ENCODE measurements around the gene DPEP2NB.
A peak's percentile ranks its signal among the peaks of the same experiment; 100 is the strongest.
"Not testable (repeated sequence)": the region's sequence is repeated elsewhere in the genome, so short reads cannot be mapped to it uniquely, and the experiment has no call there.

DPEP2NB gene, protein sequence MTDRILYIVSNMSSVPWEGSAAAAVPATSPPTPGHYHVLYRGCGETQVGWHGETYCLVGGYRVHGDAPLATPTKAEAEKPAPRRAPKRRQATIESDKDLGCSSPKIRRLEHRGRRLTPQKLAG

DNA sequence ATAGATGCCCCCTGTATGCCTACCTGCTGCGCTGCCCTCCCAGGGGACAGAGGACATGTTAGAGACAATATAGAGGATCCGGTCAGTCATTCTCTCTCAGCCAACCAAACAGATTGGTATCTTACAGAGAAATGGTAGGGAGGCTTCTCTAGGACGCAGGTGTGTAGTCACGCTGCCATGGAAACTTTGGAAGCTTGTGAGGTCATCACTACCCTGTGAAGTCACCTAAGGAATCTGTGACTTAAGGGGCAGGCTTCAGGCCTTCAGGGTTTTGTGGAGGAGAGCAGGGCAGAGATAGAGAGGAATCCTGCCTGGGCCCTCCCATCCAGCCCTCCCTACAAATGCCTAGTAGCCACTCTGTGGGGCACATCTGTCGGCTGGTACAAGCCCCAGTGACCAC is at the start of gene DPEP2NB:
DPEP2NB (minus strand) TSS at position 231 of the 400 bp plus-strand sequence; CDS start at position 90, 141 bp downstream.
- DNase-seq (ENCODE audit: low spot score) = no peak

- peak; percentile 81 for DNase-seq (ENCODE audit: low spot score)
Observed at GRCh38 chr16:68064791-68065365, 49.2 kb upstream of the DPEP2NB start.

GRCh38 chr16:68062910-68063393 is 47.2 kb upstream of the DPEP2NB start:
- peak; percentile 54 for DNase-seq (ENCODE audit: low spot score)

GRCh38 chr16:68061396-68061795 is 45.7 kb upstream of the DPEP2NB start:
- DNase-seq (ENCODE audit: low spot score) = no peak

- no peak for DNase-seq (ENCODE audit: low spot score)
Observed at GRCh38 chr16:68059804-68060203, 44.1 kb upstream of the DPEP2NB start.

DNA sequence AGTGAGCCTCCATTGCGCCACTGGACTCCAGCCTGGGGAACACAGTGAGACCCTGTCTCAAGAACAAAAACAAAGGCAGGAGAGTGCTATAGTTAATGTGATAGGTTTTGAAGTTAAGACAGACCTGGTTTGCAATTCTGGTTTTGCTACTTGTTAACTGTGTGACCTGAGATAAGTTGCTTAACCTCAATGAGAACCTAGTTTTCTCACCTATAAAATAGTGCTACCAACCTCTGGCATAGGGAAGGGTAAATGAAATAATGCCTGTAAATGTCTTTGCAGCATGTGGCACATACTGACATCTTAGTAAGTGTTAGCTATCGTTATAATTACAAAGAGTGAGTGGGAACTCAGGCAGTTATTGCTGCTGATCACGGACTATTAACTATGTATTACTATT is 39.7 kb upstream of the DPEP2NB start:
- no peak for DNase-seq (ENCODE audit: low spot score)

GRCh38 chr16:68049449-68049848 is 33.7 kb upstream of the DPEP2NB start:
- DNase-seq (ENCODE audit: low spot score) = no peak

- no peak for DNase-seq (ENCODE audit: low spot score)
Observed at GRCh38 chr16:68047987-68048386, 32.3 kb upstream of the DPEP2NB start.

DNA sequence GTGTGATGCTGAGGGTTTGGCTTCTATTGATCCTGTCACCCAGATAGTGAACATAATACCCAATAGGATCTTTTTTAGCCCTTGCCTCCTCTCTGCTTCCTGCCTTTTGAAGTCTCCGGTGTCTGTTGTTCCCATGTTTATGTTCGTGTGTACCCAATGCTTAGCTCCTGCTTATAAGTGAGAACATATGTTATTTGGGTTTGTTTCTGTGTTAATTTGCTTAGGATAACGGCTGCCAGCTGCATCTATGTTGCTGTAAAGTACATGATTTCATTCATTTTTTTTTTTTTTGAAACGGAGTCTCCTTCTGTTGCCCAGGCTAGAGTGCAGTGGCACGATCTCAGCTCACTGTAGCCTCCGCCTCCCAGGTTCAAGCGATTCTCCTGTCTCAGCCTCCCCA is 30.4 kb upstream of the DPEP2NB start:
- no peak for DNase-seq (ENCODE audit: low spot score)

GRCh38 chr16:68041783-68042182 is 26.1 kb upstream of the DPEP2NB start:
- no peak for DNase-seq (ENCODE audit: low spot score)

- peak; percentile 92 for DNase-seq (ENCODE audit: low spot score)
Observed at GRCh38 chr16:68040506-68041288, 25.0 kb upstream of the DPEP2NB start.

DNA sequence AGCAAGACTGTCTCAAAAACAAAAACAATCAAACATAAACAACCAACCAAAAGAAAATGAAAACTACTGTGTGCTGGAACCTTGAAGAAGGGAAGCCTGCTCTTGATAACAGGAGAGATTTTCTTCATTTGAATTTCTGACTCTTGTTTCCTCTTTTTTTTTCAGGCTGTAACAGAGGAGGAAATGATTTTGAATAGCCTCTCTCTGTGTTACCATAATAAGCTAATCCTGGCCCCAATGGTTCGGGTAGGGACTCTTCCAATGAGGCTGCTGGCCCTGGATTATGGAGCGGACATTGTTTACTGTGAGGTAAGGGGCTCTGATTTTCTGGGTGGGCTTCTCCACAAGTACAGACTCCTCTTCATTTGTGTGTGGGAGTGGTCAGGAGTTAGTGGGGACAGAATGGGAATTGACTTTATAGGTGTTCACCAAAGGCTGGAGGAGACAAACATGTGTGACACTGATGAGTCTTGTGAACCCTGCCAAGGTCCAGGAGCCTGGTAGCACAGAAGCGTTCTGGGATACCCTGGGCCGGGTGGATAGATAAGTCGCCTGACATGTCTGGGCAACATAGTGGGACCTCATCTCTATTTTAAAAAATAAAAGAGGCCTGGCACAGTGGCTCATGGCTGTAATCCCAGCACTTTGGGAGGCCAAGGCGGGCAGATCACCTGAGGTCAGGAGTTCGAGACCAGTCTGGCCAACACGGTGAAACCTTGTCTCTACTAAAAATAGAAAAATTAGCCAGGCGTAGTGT is 22.3 kb upstream of the DPEP2NB start:
- DNase-seq (ENCODE audit: low spot score) = no peak

DNA sequence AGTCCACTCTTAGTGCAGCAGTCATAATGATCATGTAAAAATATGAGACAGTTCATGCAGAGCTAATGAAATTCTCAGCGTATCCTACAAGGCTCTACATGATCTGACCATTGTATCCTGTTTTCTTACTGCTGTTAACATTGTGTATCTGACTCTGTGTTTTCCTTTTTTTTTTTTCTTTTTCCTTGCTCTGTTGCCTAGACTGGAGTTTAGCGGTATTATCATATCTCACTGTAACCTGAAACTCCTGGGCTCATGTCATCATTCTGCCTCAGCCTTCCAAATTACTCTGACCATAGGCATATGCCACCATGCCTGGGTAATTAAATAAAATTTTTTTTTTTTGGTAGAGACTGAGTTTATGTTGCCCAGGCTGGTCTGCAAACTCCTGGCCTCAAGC is 19.5 kb upstream of the DPEP2NB start:
- DNase-seq (ENCODE audit: low spot score) = no peak

- DNase-seq (ENCODE audit: low spot score) = no peak
Observed at GRCh38 chr16:68033101-68033500, 17.4 kb upstream of the DPEP2NB start.

DNA sequence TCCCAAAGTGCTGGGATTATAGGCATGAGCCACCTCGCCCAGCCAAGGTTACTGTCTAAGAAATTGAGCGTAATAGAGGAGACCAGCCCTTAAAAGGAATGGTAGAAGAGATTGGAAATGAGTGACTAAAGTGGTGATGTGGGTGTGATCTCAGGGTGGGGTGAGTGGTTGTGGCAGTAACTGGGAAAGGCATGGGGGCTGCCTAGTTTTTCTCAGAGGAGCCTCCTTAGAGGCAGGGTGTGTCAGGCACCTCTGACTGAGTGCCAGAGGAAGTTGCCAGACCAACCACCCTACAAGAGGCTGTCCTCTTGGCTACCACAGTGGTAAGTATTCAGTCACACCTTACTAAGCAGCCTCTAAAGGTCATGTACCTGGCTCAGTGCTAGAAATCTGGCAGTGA is 16.2 kb upstream of the DPEP2NB start:
- DNase-seq (ENCODE audit: low spot score) = peak; percentile 33

DNA sequence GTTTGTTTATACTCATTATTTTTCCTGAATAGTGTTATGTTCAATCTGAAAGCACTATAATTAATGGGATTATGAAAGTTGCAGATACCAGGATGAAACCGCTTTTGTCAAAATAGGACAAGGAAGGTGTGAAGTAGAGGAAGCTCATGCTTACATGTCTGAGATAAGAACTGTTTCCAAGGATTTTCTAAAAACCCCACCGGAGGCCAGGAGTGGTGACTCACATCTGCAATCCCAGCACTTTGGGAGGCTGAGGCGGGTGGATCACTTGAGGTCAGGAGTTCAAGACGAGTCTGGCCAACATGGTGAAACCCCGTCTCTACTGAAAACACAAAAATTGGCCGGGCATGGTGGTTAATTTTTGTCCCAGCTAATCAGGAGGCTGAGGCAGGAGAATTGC is 14.4 kb upstream of the DPEP2NB start:
- not testable (repeated sequence) for DNase-seq (ENCODE audit: low spot score)

DNA sequence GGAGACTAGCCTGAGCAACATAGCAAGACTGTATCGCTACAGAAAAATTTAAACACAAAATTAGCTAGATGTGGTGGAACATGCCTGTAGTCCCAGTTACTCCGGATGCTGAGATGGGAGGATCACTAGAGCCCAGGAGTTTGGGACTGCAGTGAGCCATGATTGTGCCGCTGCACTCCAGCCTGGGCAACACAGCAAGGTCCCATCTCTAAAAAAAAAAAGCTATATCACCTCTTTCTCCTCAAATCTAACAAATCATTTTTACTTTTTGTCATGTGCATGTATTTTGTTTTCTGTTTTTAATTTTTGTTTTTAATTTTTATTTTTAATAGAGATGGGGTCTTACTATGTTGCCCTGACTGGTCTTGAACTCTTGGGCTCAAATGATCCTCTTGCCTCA is 13.3 kb upstream of the DPEP2NB start:
- DNase-seq (ENCODE audit: low spot score) = no peak

DNA sequence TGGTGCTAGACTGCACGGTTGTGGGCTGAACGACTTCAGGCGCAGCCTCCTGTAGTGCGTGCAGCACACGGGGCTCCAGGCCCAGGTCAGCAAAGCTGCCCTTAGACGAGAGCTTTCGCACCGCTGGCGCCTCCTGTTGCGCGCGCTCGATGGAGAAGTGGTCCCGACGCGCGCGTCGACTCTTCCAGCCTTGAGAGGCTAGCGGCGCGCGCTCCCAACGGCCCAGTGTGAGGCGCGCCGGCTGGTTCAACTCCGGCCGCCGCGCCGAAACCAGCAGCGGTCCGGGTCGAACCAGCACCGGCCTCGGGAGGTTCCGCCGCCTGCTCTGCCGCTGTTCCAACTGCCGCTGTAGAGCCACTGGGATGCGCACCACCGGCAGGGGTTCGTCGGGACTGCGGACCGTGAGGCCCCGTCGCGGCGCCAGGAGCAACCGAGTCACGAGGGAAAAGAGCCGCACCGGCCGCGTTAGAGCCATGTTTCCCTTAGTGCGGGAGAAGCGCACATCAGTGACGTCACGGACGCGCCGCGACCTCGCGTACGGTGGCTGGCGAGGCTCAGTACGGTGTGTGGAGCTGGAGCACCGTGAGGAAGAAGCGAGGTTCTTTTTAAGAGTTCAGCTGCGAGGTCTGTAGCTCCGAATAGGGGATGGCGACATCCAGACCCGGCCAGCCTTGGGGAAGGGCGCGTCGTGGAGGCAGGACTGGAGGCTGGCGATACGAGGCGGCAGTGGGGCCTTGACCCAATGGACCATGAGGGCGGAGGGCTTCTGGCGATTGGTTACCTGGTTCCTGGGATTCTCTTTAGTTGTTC is 7.2 kb upstream of the DPEP2NB start, which contains the start of the genes DDX28 and DUS2:
DDX28 (minus strand) TSS at position 505 of the 810 bp plus-strand sequence; CDS start at position 475, 30 bp downstream.
DUS2 (plus strand) TSS at position 557 of the 810 bp plus-strand sequence. CDS start 14,740 bp downstream, outside the sequence.
- DNase-seq (ENCODE audit: low spot score) = peak; percentile 95

GRCh38 chr16:68022278-68022727 is 6.6 kb upstream of the DPEP2NB start:
- no peak for DNase-seq (ENCODE audit: low spot score)

DNA sequence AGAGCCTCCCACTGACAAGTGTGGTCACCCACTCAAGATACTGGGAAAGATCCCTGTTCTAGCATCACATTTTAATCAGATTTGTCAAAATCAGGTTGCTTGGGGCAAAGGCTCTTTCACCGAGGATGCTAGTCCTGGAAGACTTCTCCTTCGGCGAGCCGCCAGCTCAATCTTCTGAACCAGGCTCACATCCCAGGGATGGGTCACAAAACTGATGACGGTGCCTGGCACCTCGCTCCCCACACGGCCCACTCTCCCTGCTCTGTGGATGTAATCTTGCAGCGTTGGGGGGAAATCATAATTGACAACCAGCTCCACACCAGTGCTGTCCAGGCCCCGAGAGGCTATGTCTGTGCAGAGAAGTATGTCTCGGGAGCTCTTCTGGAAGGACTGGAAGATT is 5.8 kb upstream of the DPEP2NB start:
- no peak for DNase-seq (ENCODE audit: low spot score)

- no peak for DNase-seq (ENCODE audit: low spot score)
Observed at GRCh38 chr16:68019167-68019680, 3.5 kb upstream of the DPEP2NB start.

Measured in CD4-positive, alpha-beta T cell treated with Interleukin-2 at 100 ng/mL for 4 hours (primary cell).